Retinal pigment epithelial cell (primary cell): Measurements from ENCODE around the gene MYB.

ENCODE experiments used
- DNase-seq: peaks from one replicate; pipeline ENCODE4 v3.0.0-alpha.2; 2010; ENCODE audit warnings: low read depth
- H3K4me3 ChIP-seq: 2 replicates; pipeline ENCODE4 v1.5.1; 2011; ENCODE audit warnings: mild to moderate bottlenecking, low read length, control low read depth, moderate library complexity
- TF ChIP-seq, protein P1 (sequence below): conservative IDR thresholded peaks from 2 replicates; pipeline ENCODE4 v1.5.1; 2011; ENCODE audit warnings: low read depth, low read length, control low read depth, inconsistent platforms

MYB gene

DNA sequence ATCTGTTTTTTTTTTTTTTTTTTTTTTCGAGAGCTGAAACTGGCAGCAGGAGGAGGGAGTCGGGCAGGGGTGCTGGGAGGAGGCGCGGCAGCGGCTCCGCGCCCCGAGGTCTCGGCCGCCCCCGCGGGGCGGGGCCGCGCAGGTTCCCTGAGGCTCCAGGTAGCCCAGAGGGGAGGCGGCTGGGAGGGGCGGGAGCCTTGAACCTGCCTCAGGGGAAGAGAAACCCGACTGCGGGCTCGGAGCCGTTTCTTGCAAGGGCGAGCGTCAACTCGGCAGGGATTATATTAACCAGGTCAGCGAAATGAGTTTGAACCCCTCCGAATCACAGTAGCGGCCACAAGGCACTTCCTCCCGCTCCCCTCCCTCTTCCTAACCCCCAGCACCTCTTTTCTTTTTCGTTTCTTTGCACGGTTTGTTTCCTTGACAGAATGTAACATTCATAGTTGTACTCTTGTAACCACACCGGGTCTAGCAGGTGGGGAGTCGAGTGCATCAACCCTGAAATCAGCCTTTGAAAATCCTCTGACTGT lies 2.0 kb downstream of the MYB start:
- no peak for DNase-seq
- H3K4me3 ChIP-seq, result peak overlapping the region; percentile 55
- TF ChIP-seq, protein P1, sequence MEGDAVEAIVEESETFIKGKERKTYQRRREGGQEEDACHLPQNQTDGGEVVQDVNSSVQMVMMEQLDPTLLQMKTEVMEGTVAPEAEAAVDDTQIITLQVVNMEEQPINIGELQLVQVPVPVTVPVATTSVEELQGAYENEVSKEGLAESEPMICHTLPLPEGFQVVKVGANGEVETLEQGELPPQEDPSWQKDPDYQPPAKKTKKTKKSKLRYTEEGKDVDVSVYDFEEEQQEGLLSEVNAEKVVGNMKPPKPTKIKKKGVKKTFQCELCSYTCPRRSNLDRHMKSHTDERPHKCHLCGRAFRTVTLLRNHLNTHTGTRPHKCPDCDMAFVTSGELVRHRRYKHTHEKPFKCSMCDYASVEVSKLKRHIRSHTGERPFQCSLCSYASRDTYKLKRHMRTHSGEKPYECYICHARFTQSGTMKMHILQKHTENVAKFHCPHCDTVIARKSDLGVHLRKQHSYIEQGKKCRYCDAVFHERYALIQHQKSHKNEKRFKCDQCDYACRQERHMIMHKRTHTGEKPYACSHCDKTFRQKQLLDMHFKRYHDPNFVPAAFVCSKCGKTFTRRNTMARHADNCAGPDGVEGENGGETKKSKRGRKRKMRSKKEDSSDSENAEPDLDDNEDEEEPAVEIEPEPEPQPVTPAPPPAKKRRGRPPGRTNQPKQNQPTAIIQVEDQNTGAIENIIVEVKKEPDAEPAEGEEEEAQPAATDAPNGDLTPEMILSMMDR, result no peak

DNA sequence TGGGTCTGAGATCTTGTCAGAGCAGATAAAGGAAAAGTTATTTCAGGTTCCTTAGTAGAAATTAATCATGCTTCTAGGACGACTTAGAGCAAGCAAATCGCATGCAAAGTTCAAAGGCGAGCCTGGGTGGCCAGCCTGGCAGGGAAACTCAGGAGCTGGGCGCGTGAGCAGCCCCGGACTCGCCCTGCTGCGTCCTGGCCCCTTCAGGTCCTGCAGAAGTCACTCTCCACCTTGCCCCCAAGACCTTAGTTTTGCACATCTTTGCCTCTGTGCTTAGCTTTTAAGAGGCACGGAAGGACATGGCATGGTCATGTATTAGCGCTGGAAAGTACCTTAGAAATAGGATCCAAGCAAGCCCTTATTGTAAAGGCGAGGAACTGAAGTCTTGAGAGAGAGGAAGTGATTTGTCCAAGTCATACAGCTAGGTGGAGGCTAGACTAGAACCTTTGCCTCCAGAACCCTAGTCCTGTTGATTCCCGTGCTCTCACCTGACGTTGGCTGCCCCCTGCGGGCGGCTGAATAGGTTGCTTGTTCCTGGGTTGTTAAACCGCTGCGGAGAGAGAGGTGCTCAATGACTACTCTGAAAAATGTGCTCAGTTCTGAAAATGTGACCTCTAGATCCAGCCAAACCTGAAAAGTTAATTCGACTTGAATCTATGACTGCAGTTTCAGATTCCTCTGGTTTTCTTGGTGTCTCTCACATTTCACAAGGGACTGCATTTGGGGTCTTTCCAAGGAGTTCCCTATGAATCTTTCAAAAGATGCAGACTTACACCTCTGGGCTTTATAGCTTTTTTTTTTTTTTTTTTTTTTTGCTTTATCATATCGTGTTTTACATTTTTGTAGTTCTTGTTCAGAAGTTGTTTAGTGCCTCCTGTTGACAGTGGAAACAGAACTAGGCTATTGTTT lies 2.7 kb downstream of the MYB start:
- peak overlapping the region; percentile 55 for H3K4me3 ChIP-seq
- TF ChIP-seq, protein P1, result peak; percentile 75
- no peak for DNase-seq

DNA sequence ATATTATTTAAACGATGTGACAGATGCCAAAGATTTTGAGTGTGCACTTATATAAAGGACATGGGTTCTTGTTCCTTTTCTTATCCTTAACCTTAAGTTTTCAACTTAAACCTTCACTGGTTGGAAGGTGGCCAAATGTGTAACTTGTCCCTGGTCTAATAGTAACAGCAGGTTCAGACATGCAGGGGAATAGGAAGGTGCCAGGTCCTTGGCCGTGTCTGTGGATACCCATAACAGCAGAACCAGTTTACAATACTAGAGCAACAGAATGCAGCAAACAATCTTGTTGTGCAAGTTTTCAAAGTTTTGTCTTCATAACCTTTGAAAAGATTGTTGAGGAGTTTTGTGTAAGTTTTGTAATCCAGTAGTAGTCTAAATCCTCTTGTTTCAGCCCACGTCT lies 4.4 kb downstream of the MYB start:
- no peak for DNase-seq

DNA sequence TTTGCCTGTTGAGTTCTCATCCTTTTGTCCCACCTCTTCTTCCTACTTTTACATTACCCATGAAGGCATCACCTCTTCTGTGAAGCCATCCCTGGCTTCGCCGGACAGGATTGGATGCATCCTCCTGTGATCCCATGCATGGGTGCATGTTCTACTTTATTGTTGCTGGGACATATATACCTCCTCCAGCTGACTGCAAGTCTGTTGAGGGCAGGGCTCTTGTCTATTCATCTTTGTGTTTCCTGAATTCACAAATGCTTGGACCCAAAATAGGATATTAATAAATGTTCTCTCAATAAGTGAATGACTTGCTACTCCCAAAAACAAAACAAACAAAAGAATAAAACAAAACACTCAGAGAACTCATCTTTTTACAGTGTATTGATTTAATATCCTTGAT lies 5.1 kb downstream of the MYB start:
- H3K4me3 ChIP-seq, result no peak overlapping the region
- DNase-seq, result no peak
- TF ChIP-seq, protein P1, result no peak

More for the DNA sequence above, 4.4 kb downstream of the MYB start:
- TF ChIP-seq, protein P1, result no peak
- H3K4me3 ChIP-seq, result no peak overlapping the region

DNA sequence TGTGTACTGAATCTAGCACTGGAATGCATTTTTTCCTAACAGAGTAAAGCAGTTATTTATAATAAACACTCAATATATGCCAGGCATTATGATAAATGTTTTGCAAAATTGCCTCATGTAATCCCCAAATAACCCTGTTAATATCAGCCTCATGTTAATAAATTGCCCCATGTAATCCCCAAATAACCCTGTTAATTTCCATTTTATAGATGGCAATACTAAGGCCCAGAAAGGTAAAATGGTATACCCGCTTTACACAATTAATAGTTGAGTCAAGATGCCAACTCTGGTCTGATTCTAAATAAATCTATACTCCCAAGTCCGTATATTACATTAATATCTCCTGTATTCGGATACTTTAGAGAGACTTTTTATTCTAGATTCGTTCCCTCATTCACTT lies 6.3 kb downstream of the MYB start:
- no peak overlapping the region for H3K4me3 ChIP-seq
- DNase-seq, result no peak
- TF ChIP-seq, protein P1, result no peak

DNA sequence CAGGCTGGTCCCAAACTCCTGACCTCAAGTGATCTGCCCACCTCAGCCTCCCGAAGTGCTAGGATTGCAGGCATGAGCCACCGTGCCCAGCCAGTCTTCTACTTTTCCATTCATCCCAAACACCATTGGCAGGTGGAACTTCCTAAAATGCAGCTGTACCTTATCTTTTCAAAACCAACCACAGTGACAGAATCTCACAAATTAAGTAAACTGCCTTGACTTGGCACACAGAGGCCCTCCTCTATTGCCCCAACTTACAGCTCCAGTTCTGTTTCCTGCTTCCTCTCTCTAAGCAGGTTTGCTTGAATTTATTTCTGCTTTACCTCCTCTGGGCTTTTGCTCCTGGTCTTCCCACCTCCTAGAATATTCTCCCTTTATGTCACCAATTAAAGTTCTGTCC lies 7.6 kb downstream of the MYB start:
- no peak overlapping the region for H3K4me3 ChIP-seq
- TF ChIP-seq, protein P1, result no peak
- no peak for DNase-seq

DNA sequence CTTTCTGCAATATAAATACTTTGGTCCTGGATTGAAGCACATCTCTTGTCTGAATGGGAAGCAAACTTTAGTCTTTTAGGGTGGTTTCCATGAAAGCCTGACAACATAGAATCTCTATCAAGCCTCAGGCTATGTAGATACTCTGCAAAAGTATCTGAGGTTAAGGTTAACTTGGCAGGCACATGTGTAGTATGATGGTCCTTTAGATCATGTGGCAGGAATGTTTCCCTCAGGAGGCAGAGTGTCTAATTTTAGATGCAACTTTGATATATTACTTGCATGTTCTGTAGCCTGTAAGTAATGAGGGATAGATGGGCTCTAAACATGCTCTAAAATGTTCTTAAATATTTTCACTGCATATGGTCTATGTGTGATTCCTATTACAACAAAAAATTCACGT lies 8.2 kb downstream of the MYB start:
- TF ChIP-seq, protein P1, result no peak
- no peak for DNase-seq
- H3K4me3 ChIP-seq, result no peak overlapping the region
